GM18867 (cell line): ENCODE measurements around the gene SANBR.
"Not testable (repeated sequence)": the region's sequence is repeated elsewhere in the genome, so short reads cannot be mapped to it uniquely, and the experiment has no call there.

Source experiments
- ATAC-seq: cut with Tn5 transposase; IDR thresholded peaks from one replicate; pipeline ENCODE4 v1.9.1; 2021; ENCODE audit warnings: mild to moderate bottlenecking, moderate library complexity; ENCODE audit not compliant: unreplicated experiment

SANBR gene

DNA sequence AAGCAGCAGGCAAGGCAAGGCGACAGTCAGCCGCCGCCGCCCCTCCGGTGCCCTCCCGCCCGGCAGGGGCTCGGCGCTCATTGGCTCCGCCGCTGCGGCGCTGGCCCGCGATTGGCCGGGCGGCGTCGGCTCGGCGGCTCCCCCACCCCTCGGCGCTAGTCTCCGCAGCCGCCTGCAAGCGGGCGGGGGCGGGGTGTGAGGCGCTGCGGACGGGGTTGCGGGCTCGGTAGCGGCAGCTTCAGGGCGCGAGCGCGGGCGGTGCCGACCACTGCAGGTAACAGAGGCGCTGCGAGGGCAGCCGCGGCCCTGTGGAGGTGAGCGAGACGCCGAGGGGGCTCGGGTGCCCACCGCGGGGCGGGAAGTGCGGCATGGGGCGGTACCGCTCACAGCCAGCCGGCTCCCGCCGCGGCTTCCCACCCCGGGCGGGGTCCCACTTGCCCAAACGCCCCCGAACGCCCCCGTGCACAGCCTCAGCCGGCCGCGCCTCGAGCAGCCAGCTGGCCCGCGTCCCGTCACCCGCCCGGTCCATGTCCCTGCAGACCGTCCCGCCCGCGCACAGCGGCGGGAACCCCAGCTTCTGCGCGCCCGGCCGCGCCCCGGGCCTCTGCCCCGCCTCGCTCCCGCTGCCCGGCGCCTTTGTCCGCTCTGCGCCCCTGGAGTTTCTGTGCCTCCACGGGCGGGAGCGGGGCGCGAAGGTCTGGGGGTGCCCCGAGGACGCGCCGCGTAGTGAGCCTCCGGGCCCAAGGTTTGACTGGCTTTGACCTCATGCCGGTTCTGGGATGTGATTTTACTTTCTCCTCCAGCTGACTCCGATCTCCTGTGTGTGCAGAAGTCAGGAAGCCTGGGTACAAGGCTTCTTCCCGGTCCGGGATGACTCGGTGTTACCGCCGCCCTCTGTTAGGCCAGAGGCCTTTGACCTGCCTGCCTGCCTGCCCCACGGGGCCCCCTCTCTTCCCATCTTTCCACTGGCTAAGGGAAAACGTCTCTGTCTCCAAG is at the start of gene SANBR:
Gene SANBR, plus strand, starts transcription at position 158 of the 996 bp plus-strand sequence. CDS start 4,480 bp downstream, outside the sequence.
- ATAC-seq: peak; percentile 96

DNA sequence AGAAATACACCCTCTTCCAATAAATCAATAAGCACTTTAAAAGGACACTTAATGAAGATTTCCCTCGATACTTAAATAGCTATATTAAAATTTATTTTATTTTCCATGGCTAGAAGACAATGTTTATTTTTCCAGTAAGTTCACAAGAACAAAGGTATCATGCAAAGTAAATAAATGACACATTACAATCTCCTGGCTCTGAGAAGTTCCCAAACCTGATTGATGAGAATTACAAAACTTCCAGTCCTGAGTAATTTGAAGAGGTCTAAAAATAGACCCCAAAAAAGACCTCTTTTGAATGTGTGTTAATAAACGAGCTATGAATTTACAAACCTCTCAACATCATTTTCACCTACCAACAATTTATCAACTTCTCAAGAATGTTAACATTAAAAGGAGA is 49.7 kb upstream of the SANBR start:
- no peak for ATAC-seq

DNA sequence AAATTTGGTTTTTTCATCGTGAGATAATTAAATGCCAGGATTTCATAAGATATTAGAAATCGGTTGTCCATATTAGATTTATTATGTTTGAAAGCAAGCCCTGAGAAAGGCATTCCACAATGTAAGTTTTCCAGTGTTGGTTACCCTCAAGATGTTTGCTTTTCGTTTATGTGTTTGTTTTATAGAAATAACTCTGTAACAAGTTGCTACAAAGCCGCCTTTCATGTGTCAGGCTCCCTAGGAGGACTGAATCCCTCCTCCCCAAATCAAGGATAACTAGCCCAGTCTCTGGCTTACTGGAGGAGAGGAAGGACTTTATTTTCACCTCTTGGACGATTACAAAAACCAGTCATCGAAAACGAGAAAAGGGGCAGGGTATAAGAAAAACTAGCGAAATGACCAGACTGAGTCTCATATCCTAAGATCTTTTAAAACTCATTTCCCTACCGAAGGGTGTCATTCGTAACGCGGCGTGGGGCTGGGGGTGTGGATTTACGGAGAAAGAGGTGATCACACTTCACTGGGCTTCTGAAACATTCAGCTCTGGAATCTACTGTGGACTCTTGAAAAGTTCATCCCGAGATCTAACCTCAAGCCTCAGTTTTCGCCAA is 49.2 kb upstream of the SANBR start:
- ATAC-seq: peak; percentile 18

DNA sequence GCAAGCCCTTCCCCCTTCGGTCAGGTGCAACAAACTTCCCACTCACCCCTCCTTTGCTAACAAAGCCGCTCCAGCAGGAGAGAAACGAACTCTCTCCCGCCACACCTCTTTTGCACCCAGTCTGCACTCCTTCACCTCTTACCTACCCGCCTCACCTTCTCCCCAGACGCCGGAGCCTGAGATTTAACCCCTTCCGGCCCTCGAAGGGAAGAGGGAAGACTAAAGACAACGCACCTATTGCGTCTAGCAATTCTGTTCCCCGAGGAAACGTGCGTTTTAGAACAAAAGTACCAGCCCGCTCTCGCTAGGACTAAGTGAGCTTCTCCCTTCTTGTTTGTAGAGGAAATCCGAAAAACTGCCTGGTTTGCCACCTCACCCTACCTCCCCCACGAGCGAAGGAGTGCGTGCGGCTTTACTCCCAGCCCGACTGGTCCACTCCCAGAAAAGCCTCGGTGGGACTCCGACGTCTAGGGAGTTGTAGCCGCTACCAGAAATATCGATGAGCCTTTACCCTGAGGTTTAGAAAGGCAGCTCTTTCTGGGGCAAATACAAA is 48.6 kb upstream of the SANBR start:
- peak; percentile 61 for ATAC-seq

DNA sequence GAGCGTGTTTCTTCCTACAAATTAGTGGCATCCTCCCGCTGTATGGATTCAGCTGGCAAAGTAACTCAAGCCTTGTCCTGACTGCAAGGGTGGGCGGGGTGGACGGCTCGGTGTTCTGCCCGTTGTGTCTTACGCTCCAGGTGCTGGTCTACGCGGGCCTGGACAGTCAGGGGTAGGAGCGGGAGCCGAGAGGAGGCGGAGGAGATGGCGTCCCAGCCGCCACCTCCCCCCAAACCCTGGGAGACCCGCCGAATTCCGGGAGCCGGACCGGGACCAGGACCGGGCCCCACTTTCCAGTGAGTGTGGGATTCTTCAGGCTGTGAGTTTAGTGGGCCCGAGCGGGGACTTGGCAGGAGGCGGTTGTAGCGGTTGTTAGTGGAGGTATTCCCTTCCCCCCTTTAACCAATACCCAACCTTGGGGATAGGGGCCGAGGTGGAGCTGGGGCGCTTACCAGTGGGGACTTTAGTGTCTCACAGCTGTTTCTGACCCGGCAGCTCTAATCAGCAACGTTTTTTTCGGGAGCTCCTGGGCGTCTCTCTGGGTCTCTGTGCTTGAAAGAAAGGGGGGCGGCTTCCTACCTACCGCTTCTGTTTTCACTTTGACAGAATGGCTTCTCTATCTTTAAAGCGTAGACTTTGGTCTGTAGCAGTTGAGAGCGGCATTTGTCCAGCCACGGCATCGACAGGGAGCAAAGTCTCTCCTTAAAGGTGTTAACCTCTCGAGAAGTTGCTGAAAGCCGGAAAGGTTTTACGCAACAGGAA is 47.9 kb upstream of the SANBR start, which contains the start of the genes PEX13 and PUS10:
Gene PEX13, plus strand, starts transcription at position 165 of the 762 bp plus-strand sequence. Its CDS starts 40 bp downstream, at position 205.
Gene PUS10, minus strand, starts transcription at position 700 of the 762 bp plus-strand sequence. CDS start 6,365 bp downstream, outside the sequence.
- peak; percentile 78 for ATAC-seq

DNA sequence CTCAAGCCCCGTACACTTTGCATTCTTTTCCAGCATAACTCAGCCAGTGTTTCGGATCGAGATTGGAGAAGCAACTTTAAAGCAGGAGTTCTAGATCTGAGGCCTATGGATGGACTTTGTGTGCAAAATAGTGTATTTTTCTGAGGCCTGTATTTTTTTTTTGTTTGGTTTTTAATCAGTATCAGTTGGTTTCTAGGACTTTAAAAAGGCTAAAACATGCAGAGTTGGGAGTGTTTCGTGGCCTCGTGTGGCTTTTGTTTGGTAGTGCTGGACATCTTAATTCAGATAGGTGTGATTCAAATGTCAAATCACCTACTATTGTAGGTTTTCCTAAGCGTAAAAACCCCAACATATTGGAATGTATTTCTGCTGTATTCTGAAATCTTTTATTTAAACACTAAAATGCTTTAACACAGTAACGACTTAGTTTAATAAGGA is 47.3 kb upstream of the SANBR start:
- ATAC-seq: no peak

DNA sequence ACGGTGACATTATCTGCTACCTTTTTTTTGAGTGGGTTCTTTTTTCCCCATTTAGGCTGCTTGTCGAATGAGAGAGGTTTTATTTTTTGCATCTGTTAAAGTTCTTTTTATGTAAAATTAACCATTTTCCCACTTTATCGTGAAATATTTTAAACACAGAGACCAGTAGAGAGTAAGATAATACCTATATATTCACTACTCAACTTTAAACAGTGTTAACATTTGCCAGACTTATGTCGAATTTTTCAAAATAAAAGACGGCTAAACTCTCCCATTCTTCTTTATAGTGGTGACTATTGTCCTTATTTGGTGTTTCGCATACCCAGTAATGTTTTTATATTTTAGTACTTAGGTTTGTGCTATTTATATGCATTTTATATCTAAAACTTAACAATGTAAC is 46.9 kb upstream of the SANBR start:
- ATAC-seq: no peak

DNA sequence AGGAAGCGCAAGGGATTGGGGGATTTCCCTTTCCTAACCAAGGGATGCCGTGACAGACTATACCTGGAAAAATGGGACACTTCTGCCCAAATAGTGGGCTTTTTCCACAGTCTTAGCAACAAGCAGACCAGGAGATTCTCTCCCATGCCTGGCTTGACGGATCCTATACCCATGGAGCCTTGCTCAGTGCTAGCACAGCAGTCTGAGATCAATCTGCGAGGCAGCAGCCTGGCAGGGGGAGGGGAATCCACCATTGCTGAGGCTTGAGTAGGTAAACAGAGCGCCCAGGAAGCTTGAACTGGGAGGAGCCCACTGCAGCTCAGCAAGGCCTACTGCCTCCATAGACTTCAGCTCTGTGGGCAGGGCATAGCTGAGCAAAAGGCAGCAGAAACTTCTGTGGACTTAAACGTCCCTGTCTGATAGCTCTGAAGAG is 44.4 kb upstream of the SANBR start:
- ATAC-seq: no peak

DNA sequence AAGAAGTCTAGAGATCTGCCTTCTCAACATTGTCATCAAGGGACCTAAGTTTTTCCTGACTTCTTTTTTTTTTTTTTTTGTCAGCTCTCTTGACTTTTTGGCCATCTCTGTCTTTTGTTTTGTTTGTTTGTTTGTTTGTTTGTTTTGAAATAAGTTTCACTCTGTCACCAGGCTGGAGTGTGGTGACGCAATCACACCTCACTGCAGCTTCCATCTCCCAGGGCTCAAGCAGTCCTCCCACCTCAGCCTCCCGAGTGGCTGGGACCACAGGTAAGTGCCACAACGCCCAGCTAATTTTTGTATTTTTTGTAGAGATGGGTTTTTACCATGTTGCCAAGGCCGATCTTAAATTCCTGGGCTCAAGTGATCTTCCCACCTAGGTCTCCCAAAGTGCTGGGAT is 42.0 kb upstream of the SANBR start:
- ATAC-seq: no peak

DNA sequence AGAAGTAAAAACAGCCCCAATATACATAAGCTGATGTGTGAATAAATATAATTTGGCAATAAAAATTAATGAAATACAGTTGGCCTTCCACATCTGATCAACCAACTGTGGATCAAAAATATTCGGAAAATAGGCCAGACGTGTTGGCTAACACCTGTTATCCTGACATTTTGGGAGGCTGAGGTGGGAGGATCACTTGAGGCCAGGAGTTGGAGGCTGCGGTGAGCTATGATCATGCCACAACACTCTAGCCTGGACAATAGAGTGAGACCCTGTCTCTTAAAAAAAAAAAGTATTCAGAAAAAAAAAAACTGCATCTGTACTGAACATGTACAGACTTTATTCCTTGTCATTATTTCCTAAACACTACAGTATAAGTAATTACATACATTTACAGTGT is 36.1 kb upstream of the SANBR start:
- ATAC-seq: no peak

DNA sequence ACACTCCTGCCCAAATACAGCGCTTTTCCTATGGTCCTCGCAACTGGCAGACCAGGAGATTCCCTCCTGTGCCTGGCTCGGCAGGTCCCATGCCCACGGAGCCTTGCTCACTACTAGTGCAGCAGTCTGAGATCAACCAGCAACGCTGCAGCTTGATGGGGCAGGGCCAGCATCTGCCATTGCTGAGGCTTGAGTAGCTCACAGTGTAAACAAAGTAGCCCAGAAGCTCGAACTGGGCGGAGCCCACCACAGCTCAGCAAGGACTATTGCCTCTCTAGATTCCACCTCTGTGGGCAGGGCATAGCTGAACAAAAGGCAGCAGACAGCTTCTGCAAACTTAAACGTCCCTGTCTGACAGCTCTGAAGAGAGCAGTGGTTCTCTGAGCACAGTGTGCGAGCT is 31.1 kb upstream of the SANBR start:
- ATAC-seq: not testable (repeated sequence)

DNA sequence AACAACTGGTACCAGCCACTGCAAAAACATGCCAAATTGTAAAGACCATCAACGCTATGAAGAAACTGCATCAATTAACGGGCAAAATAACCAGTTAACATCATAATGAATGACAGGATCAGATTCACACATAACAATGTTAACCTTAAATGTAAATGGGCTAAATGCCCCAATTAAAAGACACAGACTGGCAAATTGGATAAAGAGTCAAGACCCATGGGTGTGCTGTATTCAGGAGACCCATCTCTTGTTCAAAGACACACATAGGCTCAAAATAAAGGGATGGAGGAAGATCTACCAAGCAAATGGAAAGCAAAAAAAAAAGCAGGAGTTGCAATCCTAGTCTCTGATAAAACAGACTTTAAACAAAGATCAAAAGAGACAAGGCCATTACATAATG is 29.0 kb upstream of the SANBR start:
- ATAC-seq: not testable (repeated sequence)

DNA sequence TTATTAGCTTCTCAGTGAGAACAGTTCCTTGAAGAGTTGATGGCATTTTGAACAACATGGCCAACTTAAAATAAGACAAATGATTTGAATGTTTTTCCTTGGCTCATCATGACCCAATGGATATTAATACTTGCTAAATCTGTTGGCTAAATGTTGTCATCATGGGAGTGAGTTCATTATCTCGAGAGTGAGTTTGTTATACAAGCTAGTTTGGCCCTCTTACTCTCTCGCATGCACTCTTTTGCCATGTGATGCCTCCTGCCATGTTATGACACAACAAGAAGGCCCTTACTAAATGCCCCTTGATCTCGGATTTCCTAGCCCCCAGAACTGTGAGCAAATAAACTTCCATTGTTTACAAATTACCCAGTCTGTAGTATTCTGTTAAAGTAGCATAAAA is 22.9 kb upstream of the SANBR start:
- ATAC-seq: no peak

DNA sequence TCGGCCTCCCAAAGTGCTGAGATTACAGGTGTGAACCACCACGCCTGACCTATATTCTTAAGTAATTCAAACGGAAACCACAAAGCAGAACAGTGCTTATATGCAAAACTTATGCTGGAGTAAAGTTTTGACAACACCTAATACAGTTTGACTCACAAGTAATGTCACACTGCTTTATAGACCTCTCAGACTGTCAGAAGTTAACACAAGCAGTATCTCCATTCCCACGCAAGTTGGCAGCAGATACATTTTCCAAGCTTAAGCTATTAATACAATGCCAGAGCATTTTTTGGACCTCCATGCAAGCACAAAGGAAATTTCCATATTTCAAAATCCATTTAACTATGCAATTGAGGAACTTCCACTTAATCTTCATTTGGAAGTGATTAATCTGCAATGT is 21.0 kb upstream of the SANBR start:
- ATAC-seq: peak; percentile 71

DNA sequence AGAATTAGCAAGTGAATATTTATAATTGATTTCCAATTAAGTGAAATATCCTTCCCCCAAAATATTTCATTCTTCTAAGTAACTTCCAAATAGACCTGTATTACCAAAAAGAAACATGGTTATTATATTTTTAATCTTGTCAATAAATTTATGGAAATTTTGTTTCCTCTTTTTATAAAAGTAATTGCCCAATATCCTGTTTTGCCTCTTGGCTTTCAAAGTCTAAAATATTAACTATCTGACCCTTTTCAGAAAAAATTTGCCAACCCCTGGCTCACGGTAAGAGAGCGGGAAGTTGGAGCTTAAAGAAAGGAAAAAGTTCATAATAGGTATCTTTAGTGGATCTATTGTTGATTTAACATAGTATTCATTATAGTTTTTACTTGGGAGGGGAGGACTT is 20.4 kb upstream of the SANBR start:
- ATAC-seq: no peak

DNA sequence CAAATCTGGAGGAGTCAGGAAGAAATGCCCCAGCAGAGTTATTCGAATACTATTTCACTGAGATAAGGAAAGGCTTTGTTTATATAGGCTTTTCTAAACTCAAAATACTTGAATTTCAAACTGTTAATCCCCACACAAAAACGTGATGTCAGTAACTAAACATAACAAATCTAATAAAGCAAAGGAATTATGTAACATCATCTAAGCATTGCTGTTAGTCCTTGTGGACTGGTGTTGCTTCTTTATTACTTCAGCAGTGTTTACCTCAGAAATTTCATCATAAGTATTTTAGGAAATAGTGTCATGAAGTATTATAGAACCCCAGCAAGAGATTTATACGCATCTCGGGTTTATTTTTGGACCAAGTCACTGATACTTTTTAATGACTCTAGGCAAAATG is 19.7 kb upstream of the SANBR start:
- ATAC-seq: no peak

DNA sequence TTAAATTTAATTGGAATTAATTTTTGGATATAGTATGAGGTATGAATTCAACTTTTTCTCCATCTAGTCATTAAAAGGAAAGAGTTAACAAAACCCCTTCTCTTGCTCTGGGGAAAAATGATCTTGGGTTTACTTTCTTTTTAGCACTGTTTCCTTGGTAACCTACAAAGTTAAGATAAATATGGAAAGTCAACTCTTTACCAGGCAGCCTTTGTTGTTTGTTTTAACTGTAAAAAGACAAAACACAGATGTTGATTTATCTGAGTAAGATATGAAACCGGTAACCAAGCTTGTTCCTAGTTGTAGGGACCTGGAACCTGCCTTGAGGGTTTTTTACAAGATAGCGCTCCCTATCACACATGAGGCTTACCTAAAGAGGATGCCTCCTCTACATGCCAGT is 10.1 kb upstream of the SANBR start:
- ATAC-seq: no peak

DNA sequence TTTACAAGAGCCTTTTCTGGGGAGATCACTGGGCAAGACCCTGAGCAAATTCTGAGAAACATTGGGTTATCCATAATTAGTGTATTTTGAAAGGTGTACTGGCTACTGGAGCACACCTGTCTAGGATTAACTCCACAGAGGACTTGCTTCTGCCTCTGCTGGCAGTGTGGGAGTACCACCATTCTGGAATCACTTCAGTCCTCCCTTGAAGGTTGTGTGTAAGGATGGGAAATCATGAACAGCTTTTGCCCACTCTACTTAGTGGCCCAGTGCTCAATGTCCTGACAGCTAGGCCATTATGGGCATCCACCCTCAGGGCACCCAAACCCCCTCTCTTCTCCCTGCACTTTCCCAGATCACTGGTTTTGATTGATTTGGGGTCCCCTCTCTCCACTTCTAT is 8.1 kb upstream of the SANBR start:
- ATAC-seq: no peak

DNA sequence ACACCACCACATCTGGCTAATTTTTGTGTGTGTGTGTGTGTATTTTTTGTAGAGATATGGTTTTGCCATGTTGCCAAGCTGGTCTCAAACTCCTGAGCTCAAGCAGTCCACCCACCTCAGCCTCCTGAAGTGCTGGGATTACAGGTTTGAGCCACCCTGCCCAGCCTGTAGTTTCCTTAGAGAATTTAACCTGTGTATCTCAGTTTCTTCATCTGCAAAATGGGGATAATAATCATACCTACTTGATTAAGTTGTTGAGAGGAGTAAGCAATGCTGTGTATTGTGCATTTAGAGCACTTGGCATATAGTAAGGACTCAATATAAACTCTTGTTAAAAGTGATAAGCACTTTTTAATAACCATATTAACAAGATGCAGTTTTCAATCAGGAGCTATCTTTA is 6.3 kb upstream of the SANBR start:
- ATAC-seq: no peak

DNA sequence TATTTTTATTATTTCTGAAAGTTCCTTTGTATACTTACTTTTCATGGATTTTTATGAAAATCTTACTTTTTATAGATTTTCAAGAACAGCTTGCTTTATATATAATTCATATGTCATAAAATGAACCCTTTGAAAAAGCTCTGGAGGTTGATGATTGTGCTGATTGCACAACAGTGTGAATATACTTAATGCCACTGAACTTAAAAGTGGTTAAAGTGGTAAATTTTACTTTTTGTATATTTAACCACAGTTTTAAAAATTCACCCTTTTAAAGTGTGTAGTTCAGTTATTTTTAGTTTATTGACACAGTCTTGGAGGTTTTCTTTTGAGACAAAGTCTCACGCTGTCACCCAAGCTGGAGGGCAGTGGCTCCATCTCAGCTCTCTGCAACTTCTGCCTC is 8.4 kb downstream of the SANBR start:
- no peak for ATAC-seq

DNA sequence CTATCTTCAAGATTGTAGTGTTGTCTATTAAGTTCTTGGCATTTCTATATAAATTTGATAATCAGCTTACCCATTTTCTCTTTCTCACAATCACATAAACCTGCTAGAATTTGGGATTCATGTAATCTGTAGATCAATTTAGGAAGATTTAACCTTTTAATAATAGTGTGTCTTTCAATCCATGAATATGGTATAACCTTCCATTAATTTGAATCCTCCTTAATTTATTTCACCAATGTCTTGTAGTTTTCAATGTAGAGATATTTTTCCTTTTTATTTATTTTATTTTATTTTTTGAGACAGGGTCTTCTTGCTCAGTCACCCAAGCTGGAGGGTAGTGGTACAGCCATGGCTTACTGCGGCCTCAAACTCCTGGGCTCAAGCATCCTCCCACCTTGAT is 20.2 kb downstream of the SANBR start:
- no peak for ATAC-seq
